ENCODE data around the gene PREX1.

DNA sequence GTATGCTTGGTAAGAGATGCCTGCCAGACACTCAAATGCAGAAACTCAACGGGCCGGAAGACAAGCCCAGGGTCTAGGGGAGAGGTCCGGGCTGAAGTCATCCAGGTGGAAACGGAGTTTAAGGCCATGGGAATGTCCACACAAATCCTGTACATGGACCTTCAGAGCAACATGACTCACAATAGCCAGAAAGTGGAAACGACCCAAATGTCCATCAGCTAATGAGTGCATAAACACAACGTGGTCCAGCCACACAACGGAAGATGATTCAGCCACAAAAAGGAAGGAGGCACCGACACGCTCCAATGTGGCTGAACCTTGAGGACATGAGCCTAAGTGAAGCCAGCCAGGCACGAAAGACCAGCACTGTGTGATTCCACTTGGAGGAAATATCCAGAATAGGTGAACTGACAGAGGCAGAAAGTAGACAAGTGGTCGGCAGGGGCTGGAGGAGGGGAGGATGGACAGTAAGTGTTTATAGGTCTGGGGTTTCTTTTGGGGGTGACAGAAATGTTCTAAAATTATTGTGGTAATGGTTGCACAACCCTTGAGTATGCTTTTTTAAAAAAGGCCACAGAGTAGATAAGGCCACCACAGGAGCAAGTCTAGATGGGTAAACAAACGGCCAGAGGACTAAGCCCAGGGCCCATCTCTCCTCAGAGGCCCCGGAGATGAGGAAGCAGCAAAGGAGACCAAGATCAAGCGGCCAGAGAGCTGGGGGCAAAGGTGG is 105.6 kb downstream of the PREX1 start:
- TF ChIP-seq, protein P1, sequence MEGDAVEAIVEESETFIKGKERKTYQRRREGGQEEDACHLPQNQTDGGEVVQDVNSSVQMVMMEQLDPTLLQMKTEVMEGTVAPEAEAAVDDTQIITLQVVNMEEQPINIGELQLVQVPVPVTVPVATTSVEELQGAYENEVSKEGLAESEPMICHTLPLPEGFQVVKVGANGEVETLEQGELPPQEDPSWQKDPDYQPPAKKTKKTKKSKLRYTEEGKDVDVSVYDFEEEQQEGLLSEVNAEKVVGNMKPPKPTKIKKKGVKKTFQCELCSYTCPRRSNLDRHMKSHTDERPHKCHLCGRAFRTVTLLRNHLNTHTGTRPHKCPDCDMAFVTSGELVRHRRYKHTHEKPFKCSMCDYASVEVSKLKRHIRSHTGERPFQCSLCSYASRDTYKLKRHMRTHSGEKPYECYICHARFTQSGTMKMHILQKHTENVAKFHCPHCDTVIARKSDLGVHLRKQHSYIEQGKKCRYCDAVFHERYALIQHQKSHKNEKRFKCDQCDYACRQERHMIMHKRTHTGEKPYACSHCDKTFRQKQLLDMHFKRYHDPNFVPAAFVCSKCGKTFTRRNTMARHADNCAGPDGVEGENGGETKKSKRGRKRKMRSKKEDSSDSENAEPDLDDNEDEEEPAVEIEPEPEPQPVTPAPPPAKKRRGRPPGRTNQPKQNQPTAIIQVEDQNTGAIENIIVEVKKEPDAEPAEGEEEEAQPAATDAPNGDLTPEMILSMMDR (optimal IDR thresholded peaks at IDR 0.05 in 1 of 3, IDR thresholded peaks at IDR 0.05 in 1 of 3, conservative IDR thresholded peaks at IDR 0.05 in 1 of 3; ENCODE audit: extremely low read depth in 1 of 3, insufficient read depth in 2 of 3, low read length in 3 of 3) = no peak
- no peak for TF ChIP-seq EZH2 (IDR thresholded peaks at IDR 0.05; ENCODE audit: low read length)
